Activated CD4-positive, CD25-positive, alpha-beta regulatory T cell (primary cell): ENCODE data around the gene ZNF674.
"Not testable (repeated sequence)": the region's sequence is repeated elsewhere in the genome, so short reads cannot be mapped to it uniquely, and the experiment has no call there.

ENCODE experiments used
- DNase-seq, 4 experiments: peaks; one replicate each; lab custom pipeline; 2025; lab: John Stamatoyannopoulos, UW

The ZNF674 gene

DNA sequence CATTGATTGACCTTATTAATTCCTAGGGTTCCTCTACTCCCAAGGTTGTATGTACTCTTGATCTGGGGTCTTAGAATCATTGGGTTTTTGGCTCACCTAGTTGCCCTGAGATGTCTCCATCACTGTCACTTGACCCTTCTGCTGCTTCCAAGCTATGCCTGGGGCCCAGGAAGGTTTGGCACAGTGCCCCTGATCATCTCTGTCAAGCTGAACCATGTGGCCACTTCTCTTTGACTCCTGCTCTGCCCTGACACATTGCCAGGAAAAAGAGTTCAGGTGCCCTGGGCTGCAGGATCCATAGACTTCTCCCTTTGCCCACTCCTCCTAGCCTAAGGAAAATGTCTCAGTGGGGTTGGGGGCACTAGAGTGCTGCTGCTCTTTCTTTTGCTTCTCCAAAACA is 24.4 kb upstream of the ZNF674 start:
- DNase-seq: no peak

DNA sequence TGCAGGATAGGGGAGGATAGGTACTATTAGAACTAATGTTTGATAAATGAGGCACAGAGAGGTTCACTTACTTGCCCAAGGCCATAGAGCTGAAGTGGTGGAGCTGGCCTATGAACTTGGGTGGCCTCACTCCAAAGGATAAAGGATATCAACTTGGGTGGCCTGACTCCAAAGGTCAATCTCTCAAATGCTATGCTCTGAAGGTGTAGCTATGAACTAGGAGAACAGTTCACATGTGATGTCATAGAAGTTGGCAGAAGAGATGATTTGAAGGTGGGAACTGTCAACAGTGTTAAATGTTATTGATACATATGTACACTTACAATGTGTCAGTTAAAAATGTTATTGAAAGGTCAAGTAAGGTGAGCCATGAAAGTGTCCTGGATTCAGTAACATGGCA is 22.2 kb upstream of the ZNF674 start:
- no peak for DNase-seq

DNA sequence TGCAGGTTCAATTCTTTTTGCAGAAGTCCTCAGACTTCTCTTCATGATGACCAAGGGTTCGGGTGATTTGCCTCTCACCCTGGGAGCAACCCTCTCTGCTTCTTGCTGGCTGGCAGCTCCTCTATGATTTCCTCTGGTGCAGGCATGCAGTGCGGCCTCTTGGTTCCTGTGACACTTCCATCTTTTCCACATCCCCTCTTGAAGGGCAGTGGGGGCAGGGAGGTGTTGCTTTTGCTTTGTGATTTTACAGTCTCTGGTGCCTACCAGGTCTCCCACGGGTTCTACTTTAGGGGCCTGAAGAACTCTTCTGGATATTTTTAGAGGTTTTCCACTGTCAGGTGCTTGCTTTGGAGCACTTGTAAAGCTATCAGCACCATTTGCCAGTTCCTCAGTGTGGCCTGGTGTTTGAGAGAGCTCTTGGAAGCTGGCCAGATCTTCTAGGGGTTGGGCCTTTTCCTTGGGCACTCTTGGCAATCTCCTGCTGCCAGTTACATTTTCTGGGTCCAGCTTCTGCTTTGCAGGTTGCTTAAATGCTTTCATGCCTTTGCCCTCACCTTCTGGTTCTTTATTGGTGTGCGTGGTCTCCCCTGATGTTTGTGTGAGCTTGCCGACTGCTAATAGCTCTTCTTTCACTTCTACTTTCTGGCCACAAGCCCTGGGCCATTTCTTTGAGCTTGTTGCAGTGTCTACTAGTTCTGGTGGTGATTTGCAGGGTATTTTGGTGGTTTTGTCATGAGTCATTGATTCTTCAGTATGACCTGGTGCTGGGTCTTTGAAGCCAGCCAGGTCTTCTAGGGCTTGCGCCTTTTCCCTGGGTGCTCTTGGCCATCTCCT is 16.8 kb upstream of the ZNF674 start:
- DNase-seq: no peak

DNA sequence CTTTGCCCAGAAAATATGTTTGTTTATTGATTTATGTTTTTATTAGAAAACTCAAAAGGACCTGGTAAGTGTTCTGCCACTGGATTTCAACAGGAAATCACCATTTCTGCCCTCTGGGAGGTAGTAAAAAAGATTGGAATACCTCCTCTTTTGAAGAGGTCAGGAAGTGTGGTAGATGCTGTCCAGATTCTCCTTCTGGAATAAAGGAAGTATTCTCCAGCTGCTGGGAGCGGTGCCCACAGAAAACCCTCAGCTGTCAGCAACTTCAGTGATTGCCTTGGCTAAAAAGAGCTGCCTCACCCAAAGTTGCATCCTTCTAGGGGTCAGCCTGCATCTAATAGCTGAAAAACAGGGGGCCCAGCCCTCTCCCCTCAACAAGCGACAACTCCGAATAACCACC is 13.8 kb upstream of the ZNF674 start:
- no peak for DNase-seq

DNA sequence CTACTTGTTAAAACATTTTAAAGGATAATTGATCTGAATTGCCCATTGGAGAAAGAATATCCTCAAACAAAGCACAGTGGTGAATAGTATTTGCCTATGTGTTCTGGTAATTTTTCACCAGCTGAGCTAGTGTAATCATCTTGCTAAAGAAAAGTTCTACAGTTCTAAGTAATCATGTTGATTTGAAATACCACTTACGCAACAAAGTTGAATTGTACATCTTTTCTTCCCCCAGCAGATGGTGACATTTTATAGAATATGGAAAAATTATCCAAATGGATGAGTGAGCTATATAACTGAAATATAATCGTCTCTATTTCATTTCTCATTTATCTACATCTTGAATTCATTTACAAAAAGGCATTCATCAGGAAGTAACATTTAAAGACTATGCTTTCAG is 9.7 kb upstream of the ZNF674 start:
- DNase-seq: no peak

DNA sequence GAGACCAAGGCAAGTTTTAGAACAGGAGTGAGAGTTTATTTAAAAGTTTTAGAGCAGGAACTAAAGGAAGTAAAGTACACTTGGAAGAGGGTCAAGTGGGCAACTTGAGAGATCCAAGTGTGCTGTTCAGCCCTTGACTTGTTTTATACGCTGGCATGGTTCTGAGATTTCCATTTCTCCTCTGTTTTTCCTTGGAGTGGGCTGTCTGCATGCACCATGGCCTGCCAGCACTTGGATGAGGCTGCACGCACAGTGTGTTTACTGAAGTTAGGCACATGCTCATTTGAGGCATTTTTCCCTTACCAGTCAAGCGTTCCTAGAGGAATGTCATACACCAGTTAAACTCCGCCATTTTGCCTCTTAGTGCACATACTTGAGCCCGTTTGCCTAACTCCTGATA is 8.7 kb upstream of the ZNF674 start:
- no peak for DNase-seq

DNA sequence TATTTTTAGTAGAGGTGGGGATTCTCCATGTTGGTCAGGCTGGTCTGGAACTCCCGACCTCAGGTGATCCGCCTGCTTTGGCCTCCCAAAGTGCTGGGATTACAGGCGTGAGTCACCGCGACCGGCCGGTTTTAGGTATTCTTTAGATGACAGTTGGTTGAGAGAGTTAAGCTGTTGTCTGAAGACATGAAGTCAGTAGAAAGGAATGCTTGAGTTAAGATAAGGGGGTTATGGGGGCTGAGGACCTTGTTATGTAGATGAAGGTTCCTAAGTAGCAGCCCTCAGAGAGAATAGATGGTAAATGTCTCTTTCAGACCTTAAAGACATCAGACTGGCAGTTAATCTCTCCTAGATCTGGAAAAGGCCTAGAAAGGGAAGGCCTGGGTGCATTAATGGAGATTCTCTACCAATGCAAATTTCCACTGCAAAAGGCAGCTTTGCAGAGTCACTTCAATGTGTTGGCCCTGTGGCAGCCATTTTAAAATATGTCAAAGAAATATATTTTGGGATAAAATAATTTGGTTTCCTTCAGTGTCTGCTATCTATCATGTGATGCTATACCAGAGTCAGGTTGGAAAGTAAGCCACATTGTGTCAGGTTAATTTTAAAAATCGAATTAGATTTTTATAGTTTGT is 6.4 kb upstream of the ZNF674 start:
- no peak for DNase-seq

DNA sequence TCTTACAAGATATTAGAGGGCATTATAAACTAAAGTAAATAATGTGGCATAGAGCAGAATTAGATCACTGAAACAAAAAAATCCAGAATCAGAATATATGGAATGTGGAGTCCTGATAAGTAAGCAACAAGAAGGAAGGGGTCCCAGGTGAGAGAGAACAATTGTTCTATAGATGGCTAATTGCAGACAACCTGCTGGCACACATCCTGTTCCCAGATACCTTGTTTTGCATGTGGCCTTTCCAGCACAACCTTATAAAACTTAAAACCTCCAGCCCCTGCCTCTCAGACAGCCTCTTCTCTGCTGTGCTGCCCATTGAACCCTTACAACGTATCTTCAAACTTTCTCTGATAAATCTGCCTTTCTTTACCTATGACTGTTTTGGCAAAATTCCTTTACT is 4.7 kb upstream of the ZNF674 start:
- no peak for DNase-seq

DNA sequence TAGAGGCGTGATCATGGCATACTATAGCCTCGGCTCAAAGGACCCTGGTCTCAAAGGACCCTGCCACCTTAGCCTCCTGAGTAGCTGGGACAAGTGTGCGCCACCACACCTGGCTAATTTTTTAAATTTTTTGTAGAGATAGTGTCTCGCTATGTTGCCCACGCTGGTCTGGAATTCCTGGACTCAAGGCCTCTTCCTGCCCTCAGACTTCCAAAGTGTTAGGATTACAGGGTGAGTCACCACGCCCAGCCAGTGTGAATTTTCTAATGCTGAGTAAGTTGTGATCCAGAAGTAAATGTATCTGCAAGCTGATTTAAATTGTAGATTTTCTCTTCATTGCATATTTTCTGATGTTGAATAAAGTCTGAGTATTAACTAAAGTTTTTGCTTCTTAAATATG is 2.6 kb upstream of the ZNF674 start:
- DNase-seq: no peak

DNA sequence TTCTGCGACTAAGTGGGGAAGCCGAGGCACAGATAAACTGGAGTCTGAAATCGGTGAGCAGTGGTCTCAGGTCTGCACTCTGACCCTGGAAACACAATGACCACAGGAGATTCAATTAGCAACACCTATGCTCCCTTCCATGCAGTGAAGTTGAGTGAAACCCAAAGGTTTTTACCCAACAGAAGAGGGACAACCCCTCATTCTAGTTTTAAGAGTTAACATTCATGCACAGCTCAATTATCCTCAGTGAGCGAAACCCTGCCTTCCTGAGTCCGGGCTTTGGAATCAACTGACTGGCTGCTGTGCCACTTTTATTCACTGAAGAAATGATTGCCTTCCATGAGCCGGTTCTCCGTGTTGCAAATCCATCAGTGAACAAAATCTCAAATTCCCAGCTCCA is 694 bp downstream of the ZNF674 start:
- peak in 1 of 4 experiments; percentile 3 for DNase-seq

DNA sequence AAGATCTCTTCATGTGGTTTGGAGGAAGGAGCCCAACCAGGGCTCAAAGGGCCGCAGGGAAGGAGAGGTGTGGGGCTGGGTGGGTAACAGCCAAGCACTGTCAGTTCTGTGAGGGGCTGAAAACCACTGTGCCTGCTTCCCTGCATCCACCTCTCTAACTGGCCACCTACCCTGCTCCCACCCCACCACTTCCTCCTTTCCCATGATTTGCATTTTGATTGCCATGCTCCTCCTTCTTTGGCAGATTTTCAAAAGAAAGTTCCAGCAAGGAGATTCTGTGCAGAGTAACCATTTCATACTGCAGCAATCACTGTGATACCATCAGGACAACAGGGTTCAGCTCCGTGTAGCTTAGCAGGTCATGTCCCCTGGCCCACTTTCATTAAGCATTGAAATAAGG is 1.8 kb downstream of the ZNF674 start:
- DNase-seq: no peak

DNA sequence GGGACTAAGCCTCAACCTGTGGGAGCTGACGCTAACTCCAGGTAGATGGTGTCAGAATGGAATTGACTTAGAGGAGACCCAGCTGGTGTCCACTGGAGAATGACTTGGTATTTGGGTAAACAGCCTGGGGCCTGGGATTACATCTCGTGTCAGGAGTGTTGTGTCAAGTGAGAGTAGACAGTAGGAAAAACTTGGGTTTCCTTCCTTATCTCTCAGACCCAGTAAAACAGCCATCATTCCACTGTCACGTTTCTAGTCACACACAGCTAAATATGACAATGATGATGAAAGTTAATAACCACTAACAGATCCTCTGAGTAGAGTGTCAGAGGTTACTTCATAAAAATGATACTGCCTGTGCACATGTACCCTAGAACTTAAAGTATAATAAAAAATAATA is 13.8 kb downstream of the ZNF674 start:
- no peak for DNase-seq

DNA sequence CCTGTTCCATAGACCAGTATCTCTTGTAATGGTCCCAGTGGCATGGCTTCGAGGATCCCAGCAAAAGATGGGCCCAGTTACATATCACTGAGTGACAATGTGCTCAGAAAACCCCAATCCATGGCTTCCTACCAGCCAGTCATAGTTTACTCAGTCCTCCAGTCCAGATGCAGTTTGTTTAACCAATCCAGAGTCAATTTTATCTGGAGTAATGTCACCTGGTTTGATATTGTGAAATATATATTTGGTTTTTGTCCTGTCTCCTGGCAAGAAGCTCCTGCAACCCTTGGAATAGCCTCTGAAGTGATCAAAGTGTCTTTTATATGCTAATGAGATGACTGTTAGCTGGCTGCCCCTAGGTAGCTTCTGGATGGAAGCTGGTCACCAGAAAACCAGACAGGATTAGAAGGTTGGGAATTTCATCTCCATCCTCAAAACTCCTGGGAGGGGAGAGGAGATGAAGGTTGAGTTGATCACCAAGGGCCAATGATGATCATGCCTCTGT is 14.8 kb downstream of the ZNF674 start:
- DNase-seq: not testable (repeated sequence)

DNA sequence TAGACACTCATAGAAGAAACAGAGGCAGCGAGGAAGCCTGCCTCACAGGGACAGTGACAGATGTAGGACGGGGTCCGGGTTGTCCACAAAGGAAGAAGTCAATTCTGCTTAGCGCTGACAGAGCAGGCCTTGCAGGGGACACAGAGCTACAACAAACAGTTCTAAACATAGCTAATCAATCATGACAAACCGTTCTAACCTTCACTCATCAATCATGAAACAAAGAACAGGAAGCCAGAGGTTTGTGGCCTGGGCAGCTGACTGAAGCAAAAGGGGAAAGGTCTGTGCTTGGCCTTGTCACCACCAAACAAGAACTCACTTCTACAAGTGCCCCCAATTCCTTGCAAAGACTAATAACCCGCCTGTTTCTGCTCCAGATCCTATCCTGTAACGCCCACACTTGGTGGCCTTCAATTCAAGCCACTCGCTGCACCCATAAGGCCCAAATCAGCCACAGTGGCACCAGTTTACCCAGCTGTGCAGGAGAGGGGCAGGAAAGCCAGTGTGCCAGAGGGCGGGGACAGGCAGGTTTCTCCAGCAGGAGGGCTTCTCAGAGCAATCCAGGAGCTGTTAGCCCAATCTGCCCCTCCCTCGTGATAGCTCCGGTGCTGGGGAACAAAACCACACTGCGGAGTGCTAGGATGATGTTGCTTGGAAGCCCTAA is 15.3 kb downstream of the ZNF674 start:
- DNase-seq: not testable (repeated sequence)

DNA sequence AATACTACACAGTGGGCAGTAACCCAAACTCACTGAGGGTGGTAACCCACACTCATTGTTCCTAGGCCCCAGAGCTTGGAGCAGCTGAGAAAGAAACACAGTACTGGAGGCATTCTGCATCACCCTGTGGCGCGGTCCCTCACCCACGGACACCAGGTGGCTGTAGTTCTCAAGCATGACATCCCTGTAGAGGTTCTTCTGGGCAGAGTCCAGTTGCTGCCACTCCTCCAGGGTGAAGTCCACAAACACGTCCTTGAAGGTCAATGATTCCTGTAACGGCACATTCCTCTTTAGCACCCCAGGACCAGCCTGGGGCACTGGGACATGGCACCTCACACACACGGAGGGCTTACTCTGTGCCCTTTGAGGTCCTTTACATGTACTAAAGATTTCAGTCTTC is 16.6 kb downstream of the ZNF674 start:
- DNase-seq: not testable (repeated sequence)

DNA sequence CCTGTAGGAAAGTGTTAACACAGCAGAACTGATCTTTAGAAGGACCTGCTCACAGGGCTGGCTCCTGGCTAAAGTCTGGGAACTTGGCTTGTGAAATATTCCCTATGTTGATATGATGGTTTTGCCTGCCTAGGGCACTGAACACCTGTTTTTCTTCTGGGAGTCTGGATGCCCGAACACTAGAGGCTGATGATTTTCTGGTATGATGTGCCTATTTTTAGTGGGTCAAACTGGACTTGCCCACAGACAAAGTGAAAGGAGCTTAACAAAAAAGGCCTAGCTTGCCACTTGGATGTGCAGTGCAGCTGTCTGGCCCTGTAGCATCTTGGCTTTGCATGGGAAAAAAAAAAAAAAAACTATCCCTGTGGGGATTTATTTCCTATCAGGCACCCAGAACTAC is 39.1 kb downstream of the ZNF674 start:
- DNase-seq: no peak

DNA sequence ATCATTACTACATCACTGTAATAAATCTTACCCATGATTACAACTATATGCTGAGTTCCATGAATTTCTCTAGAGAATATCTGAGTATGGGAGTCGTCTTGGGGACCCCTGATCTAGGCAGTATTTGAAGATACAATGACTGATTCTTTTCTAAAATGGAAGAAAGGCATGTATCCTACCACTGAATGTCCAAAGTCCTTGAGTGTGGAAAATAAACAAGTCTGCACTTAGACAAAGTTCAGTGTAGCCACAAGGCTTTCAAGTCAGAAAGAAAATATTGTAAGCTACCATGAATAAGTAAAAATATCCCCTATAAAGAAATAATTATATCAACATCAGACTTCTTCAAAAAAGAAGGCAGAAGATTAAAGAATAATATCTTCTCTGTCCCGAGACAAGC is 42.4 kb downstream of the ZNF674 start:
- no peak for DNase-seq

DNA sequence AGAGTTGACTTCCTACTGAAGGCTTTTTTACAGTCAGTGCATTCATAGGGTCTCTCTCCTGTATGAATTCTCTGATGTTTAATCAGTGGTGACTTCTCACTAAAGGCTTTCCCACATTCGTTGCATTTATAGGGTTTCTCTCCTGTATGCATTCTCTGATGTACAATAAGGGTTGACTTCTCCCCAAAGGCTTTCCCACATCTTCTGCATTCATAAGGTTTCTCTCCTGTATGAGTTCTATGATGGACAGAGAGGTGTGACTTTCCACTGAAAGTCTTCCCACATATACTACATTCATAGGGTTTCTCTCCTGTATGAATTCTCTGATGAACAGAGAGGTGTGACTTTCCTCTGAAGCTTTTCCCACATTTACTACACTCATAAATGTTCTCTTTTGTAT is 45.2 kb downstream of the ZNF674 start:
- no peak for DNase-seq

DNA sequence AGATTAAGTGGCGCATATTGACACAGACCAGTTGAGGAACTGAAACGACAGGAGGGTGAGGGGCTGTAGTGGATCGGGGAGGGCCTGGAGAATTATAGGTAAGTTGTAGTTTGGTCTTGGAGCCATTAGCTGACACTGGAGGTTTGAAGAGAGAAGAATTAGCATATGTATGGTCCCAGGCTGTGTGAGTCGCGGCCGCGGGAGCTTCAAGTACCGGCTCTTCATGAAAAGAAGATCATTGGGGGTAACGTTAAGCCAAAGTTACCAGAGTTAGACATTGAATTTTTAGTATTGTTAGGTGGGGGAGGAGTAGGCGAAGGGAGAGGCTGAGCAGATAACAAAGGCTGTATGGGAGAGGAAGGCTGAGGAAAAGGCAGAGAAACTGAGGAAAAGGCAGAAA is 56.5 kb downstream of the ZNF674 start:
- no peak for DNase-seq

DNA sequence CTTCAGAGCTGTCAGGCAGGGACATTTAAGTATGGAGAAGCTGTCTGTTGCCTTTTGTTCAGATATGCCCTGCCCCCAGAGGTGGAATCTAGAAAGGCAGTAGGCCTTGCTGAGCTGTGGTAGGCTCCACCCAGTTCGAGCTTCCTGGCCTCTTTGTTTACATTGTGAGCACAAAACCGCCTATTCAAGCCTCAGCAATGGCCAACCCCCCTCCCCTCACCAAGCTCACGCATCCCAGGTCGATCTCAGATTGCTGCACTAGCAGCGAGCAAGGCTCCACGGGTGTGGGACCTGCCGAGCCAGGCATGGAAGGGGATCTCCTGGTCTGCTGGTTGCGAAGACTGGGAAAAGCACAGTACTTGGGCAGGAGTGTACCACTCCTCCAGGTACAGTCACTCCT is 59.3 kb downstream of the ZNF674 start:
- DNase-seq: no peak

DNA sequence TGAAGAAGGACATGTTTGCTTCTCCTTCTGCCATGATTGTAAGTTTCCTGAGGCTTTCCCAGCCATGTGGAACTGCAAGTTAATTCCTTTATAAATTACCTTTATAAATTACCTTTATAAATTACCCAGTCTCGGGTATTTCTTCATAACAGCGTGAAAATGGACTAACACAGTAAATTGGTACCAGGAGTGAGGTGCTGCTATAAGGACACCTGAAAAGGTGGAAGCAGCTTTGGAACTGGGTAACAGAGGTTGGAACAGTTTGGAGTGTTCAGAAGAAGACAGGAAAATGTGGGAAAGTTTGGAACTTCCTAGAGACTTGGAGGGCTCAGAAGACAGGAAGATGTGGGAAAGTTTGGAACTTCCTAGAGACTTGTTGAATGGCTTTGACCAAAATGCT is 66.6 kb downstream of the ZNF674 start:
- not testable (repeated sequence) for DNase-seq

DNA sequence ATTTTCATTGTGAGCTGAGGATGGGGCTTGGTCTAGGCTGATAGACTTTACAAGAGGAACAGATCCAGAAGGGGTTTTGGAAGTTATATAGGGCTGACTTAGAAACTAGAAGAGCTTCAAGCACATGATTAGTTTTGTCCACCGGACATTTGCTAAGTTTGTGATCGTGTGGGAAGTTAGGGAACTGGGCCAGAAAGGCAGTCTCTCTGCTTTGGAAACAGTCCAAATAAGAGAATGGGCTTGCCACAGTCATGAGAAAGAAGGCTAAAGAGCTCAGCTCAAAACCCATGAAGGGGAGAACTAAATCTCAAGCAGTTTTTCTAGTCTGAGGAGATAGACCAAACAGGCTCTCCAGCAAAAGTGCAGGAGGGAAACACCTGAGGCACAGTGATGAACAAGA is 67.8 kb downstream of the ZNF674 start:
- no peak for DNase-seq

DNA sequence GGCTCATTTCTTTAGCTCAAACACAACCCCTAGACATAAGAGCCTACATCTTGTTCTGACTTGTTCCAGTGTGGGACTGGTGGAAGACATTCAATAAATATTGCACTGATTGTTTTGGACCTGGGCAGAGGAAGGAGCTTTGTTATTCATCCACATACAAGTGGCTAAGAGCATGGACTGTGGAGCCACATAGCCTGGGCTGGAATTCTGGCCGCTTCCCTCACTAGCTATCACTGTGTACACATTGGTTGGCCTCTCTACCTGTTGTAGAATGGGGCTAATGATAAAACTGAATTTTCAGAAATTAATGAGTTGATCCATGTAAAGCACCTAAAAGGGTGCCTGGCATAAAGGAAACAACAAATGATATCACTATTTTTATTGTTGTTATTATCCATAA is 80.0 kb downstream of the ZNF674 start:
- DNase-seq: no peak
